H1 (cell line): Measurements from ENCODE around the gene CGRRF1. TPM values are rescaled to one million over a fixed set of nuclear protein-coding genes. Genes with fewer than 3 reads are reported as not detected.

Source experiments
- CTCF ChIA-PET: fragments of 300-600 bp; sonication (Branson Sonifier 250); formaldehyde crosslinking; loops from one replicate; lab custom pipeline; 2021; ENCODE audit not compliant: partially characterized antibody; lab: Charles Lee
- POLR2A ChIA-PET: fragments of 300-600 bp; sonication (Branson Sonifier 250); formaldehyde crosslinking; loops from one replicate; lab custom pipeline; 2021; ENCODE audit warnings: inconsistent platforms; ENCODE audit not compliant: partially characterized antibody; lab: Charles Lee
- DNase-seq, 2 experiments: peaks; one replicate each; pipeline versions ENCODE4 v3.0.0 to v3.0.0-alpha.2; 2010 to 2022; ENCODE audit warnings: low spot score in 2 of 2, low read depth in 1 of 2, mixed read lengths in 1 of 2
- FAIRE-seq: peaks from 2 replicates; lab custom pipeline; 2011; peaks lifted over from hg19 to GRCh38; lab: Jason Lieb, UNC
- H2AFZ ChIP-seq: 2 replicates; pipeline ENCODE4 v1.8.1; 2012; ENCODE audit warnings: low read length, inconsistent platforms
- H2AK5ac ChIP-seq: 2 replicates; pipeline ENCODE4 v1.6.1; 2013; ENCODE audit warnings: low read depth, low read length
- H2BK120ac ChIP-seq: replicated peaks from 2 replicates; pipeline ENCODE3; 2013; ENCODE audit warnings: low read depth, low read length, inconsistent platforms
- H2BK12ac ChIP-seq: 2 replicates; pipeline ENCODE4 v1.6.1; 2013; ENCODE audit warnings: low read depth, low read length
- H2BK15ac ChIP-seq: 2 replicates; pipeline ENCODE4 v1.6.1; 2013; ENCODE audit warnings: low read length
- H2BK20ac ChIP-seq: 2 replicates; pipeline ENCODE4 v1.6.1; 2013; ENCODE audit warnings: low read length
- H2BK5ac ChIP-seq: 2 replicates; pipeline ENCODE4 v1.6.1; 2013; ENCODE audit warnings: low read depth, low read length
- H3K14ac ChIP-seq: 2 replicates; pipeline ENCODE4 v1.6.1; 2013; ENCODE audit warnings: inconsistent platforms; ENCODE audit not compliant: insufficient read length
- H3K18ac ChIP-seq: 2 replicates; pipeline ENCODE4 v1.6.1; 2013; ENCODE audit warnings: low read length; ENCODE audit errors: extremely low read depth
- H3K23ac ChIP-seq: 2 replicates; pipeline ENCODE4 v1.6.1; 2013; ENCODE audit warnings: inconsistent platforms; ENCODE audit not compliant: insufficient read length
- H3K23me2 ChIP-seq: 2 replicates; pipeline ENCODE4 v1.6.1; 2013; ENCODE audit warnings: low read depth, low read length
- H3K27ac ChIP-seq: 2 replicates; pipeline ENCODE4 v1.6.1; 2011; ENCODE audit warnings: low read depth, low read length, inconsistent platforms
- H3K27me3 ChIP-seq, 4 experiments: replicated peaks in 1 of 4; 1 replicate in 1 of 4; 2 replicates in 3 of 4; pipeline versions ENCODE4 v1.6.1 to v1.8.1; 2011 to 2013; ENCODE audit warnings: low read length in 3 of 4, mild to moderate bottlenecking in 3 of 4, inconsistent platforms in 2 of 4, mixed read lengths in 2 of 4, moderate library complexity in 1 of 4; ENCODE audit not compliant: control insufficient read depth in 3 of 4, insufficient read depth in 3 of 4; ENCODE audit errors: extremely low read depth in 1 of 4
- H3K36me3 ChIP-seq, 4 experiments: 2 replicates each; pipeline versions ENCODE4 v1.6.1 to v1.8.1; 2011 to 2013; ENCODE audit warnings: mild to moderate bottlenecking in 4 of 4, low read length in 3 of 4, moderate library complexity in 2 of 4, control low read depth in 1 of 4, inconsistent platforms in 1 of 4; ENCODE audit not compliant: insufficient read depth in 4 of 4, control insufficient read depth in 2 of 4
- H3K4ac ChIP-seq: replicated peaks from 2 replicates; pipeline ENCODE3; 2013; ENCODE audit warnings: low read length, low read depth, mixed read lengths, inconsistent platforms; ENCODE audit not compliant: insufficient read length
- H3K4me1 ChIP-seq, 4 experiments: replicated peaks in 1 of 4; 1 replicate in 1 of 4; 2 replicates in 3 of 4; pipeline versions ENCODE4 v1.6.1 to v1.8.1; 2011 to 2013; ENCODE audit warnings: low read length in 3 of 4, inconsistent platforms in 2 of 4, mixed read lengths in 1 of 4; ENCODE audit not compliant: insufficient read depth in 4 of 4, control insufficient read depth in 3 of 4
- H3K4me2 ChIP-seq, 2 experiments: 2 replicates each; pipeline versions ENCODE4 v1.6.1 to v1.8.1; 2011 to 2013; ENCODE audit warnings: low read depth in 2 of 2, low read length in 2 of 2, control low read depth in 1 of 2, inconsistent platforms in 1 of 2, mild to moderate bottlenecking in 1 of 2; ENCODE audit not compliant: insufficient read depth in 1 of 2
- H3K4me3 ChIP-seq, 4 experiments: fragments of 200-600, 300-600 bp in 1 of 4; sonication (generic), shearing (Covaris generic), sonication (Bioruptor Twin) in 1 of 4; 2 replicates each; pipeline versions ENCODE4 v1.5.1 to v1.8.1; 2011 to 2016; ENCODE audit warnings: low read length in 4 of 4, low read depth in 3 of 4, control low read depth in 2 of 4, inconsistent platforms in 2 of 4, mild to moderate bottlenecking in 2 of 4, mixed read lengths in 1 of 4, moderate library complexity in 1 of 4; ENCODE audit not compliant: insufficient read depth in 2 of 4; ENCODE audit errors: extremely low read depth in 1 of 4
- H3K56ac ChIP-seq: replicated peaks from 2 replicates; pipeline ENCODE3; 2013; ENCODE audit warnings: low read depth, mild to moderate bottlenecking, mixed read lengths, low read length, inconsistent platforms; ENCODE audit not compliant: insufficient read length
- H3K79me1 ChIP-seq: 2 replicates; pipeline ENCODE4 v1.6.1; 2013; ENCODE audit warnings: low read depth, low read length, control low read depth
- H3K79me2 ChIP-seq, 2 experiments: 2 replicates each; pipeline versions ENCODE4 v1.6.1 to v1.8.1; 2012 to 2013; ENCODE audit warnings: low read length in 2 of 2, mild to moderate bottlenecking in 2 of 2, inconsistent platforms in 1 of 2; ENCODE audit not compliant: insufficient read depth in 2 of 2, control insufficient read depth in 1 of 2
- H3K9ac ChIP-seq, 4 experiments: replicated peaks in 1 of 4; 1 replicate in 1 of 4; 2 replicates in 3 of 4; pipeline versions ENCODE4 v1.6.1 to v1.8.1; 2011 to 2013; ENCODE audit warnings: low read depth in 3 of 4, low read length in 3 of 4, control low read depth in 2 of 4, mild to moderate bottlenecking in 2 of 4, moderate library complexity in 2 of 4, inconsistent platforms in 1 of 4; ENCODE audit errors: extremely low read depth in 1 of 4
- H3K9me3 ChIP-seq, 2 experiments: 2 replicates each; pipeline versions ENCODE4 v1.6.1 to v1.8.1; 2012 to 2013; ENCODE audit warnings: mild to moderate bottlenecking in 2 of 2, moderate library complexity in 2 of 2, control low read depth in 1 of 2, inconsistent platforms in 1 of 2, low read depth in 1 of 2, low read length in 1 of 2, mixed read lengths in 1 of 2; ENCODE audit not compliant: insufficient read depth in 2 of 2
- H4K20me1 ChIP-seq, 2 experiments: replicated peaks in 1 of 2; 2 replicates each; pipeline versions ENCODE3 to v1.8.1; 2011 to 2013; ENCODE audit warnings: inconsistent platforms in 2 of 2, low read length in 2 of 2, mild to moderate bottlenecking in 1 of 2; ENCODE audit not compliant: insufficient read depth in 2 of 2, control insufficient read depth in 1 of 2
- H4K5ac ChIP-seq: 2 replicates; pipeline ENCODE4 v1.6.1; 2013; ENCODE audit warnings: low read length, low read depth, mixed read lengths, inconsistent platforms; ENCODE audit not compliant: insufficient read length
- H4K8ac ChIP-seq: 2 replicates; pipeline ENCODE4 v1.8.0; 2013; ENCODE audit warnings: mild to moderate bottlenecking, moderate library complexity, low read length, inconsistent platforms; ENCODE audit not compliant: insufficient read depth; ENCODE audit errors: extremely low read depth
- H4K91ac ChIP-seq: replicated peaks from 2 replicates; pipeline ENCODE3; 2013; ENCODE audit warnings: low read length, mixed read lengths, inconsistent platforms; ENCODE audit not compliant: insufficient read length
- CEBPB ChIP-seq: IDR thresholded peaks from 2 replicates; pipeline ENCODE4 v1.6.1; 2012; ENCODE audit warnings: low read depth, low read length
- CTCF ChIP-seq, 3 experiments: IDR thresholded peaks; 1 replicate in 2 of 3; 2 replicates in 1 of 3; pipeline versions ENCODE4 v1.5.1 to v1.6.1; 2011; ENCODE audit warnings: low read length in 3 of 3, mild to moderate bottlenecking in 3 of 3, inconsistent platforms in 2 of 3, low read depth in 1 of 3, moderate library complexity in 1 of 3; ENCODE audit not compliant: insufficient read depth in 1 of 3; ENCODE audit errors: control extremely low read depth in 1 of 3
- HDAC2 ChIP-seq, 2 experiments: fragments of 300-600 bp in 1 of 2; sonication (generic) in 1 of 2; IDR thresholded peaks; 2 replicates each; pipeline ENCODE4 v1.6.1; 2011 to 2012; ENCODE audit warnings: low read depth in 2 of 2, low read length in 2 of 2, mild to moderate bottlenecking in 2 of 2, moderate library complexity in 2 of 2, borderline replicate concordance in 1 of 2, inconsistent platforms in 1 of 2
- RAD21 ChIP-seq, 2 experiments: IDR thresholded peaks in 1 of 2; conservative IDR thresholded peaks in 1 of 2; 2 replicates each; pipeline ENCODE4 v1.6.1; 2011; ENCODE audit warnings: low read depth in 2 of 2, low read length in 2 of 2, improper control_type of control experiment in 1 of 2, inconsistent platforms in 1 of 2, mild to moderate bottlenecking in 1 of 2, moderate library complexity in 1 of 2
- RBBP5 ChIP-seq: IDR thresholded peaks from 2 replicates; pipeline ENCODE4 v1.7.1; 2012; ENCODE audit warnings: low read depth, mild to moderate bottlenecking, inconsistent platforms, low read length, moderate library complexity, borderline replicate concordance
- WGBS, 2 experiments: shearing (Covaris generic) in 1 of 2; methylation state at CpG; one replicate each; pipeline versions ENCODE4 v1.1.6 to v1.1.7; 2013 to 2015; ENCODE audit warnings: low lambda C conversion rate in 2 of 2, mixed read lengths in 2 of 2, inconsistent platforms in 1 of 2, low coverage in 1 of 2, missing lambda C conversion rate in 1 of 2; ENCODE audit not compliant: insufficient replicate concordance in 2 of 2, insufficient coverage in 1 of 2, insufficient read length in 1 of 2; ENCODE audit errors: extremely low coverage in 1 of 2, missing lambda C conversion rate in 1 of 2; 5-methylcytosine and 5-hydroxymethylcytosine counted together
- polyA plus RNA-seq, 7 experiments: library from polyadenylated mRNA; depleted of rRNA in 3 of 7; stranded (reverse) in 5 of 7; unstranded in 2 of 7; fragments of >200 nt in 5 of 7; fragments of 200-250 nt in 2 of 7; gene quantifications; 1 replicate in 5 of 7; 2 replicates in 1 of 7; 4 replicates in 1 of 7; pipeline versions ENCODE4 v1.2.1 to v1.2.3, GENCODE V29; 2011 to 2013; ENCODE audit warnings: missing spikeins in 2 of 7, mixed read lengths in 2 of 7
- total RNA-seq: library from RNA; stranded (reverse); fragmentation: NEBNext Ultra II Directional; extraction: Animal tissue kit (Norgen Biotek cat#: 25700); gene quantifications from 2 replicates; pipeline ENCODE4 v1.2.1, GENCODE V29; 2021

CGRRF1 gene
- total and polyA plus RNA-seq, 2 of the 8 experiments (the other 6 are each of a cell fraction or from before 2014, with no cell fraction given) = 7.4 to 20.2 TPM

- Histone ChIP-seq H2BK12ac (no peak overlapping the region), H3K36me3 (no peaks in the 10 kb centered on the region), H3K23ac (no peak overlapping the region), H3K27ac (no peak overlapping the region), H2BK5ac (no peak overlapping the region), H3K9ac (no peak overlapping the region), H2BK20ac (no peak overlapping the region), H2AK5ac (no peak overlapping the region), H3K79me1 (no peaks in the 10 kb centered on the region), H3K18ac (no peak overlapping the region), H3K79me2 (no peaks in the 10 kb centered on the region), H2BK15ac (no peak overlapping the region), H4K20me1 (no peaks in the 10 kb centered on the region), H4K5ac (no peak overlapping the region), H4K91ac (no peak overlapping the region), H3K56ac (no peak overlapping the region), H3K27me3 (no peaks in the 10 kb centered on the region), H2BK120ac (no peak overlapping the region), H3K4me3 (no peak overlapping the region), H3K4me2 (no peak overlapping the region), H2AFZ (peak overlapping the region; percentile 89), H4K8ac (no peak overlapping the region), H3K23me2 (no peaks in the 10 kb centered on the region), H3K14ac (no peak overlapping the region), H3K4me1 (no peaks in the 10 kb centered on the region), H3K9me3 (no peaks in the 10 kb centered on the region), H3K4ac (no peak overlapping the region)
- no peak for DNase-seq
- ChIA-PET CTCF (interaction anchor here (0.9 to 3.8 kb wide), 9 partner anchors 10 to 269 kb away, joined by 3 to 18 read pairs (median 4); no protein-coding TSS in a partner anchor), POLR2A (no interaction called here)
- no peak for TF ChIP-seq HDAC2 (IDR thresholded peaks at IDR 0.05; ENCODE audit: borderline replicate concordance in 1 of 2, low read depth in 2 of 2, low read length in 2 of 2)
- TF ChIP-seq CEBPB = no peak
- no peak for TF ChIP-seq RBBP5
- TF ChIP-seq CTCF (IDR thresholded peaks at IDR 0.05; ENCODE audit: control extremely low read depth in 1 of 3, insufficient read depth in 1 of 3, low read depth in 1 of 3, low read length in 3 of 3) = peak in 1 of 3 experiments; percentile 44; a peak in 2 of 4 replicates
- TF ChIP-seq RAD21 (IDR thresholded peaks at IDR 0.05 in 1 of 2, conservative IDR thresholded peaks at IDR 0.05 in 1 of 2; ENCODE audit: low read depth in 2 of 2, low read length in 2 of 2) = peak; percentile 28 to 40; a peak in 3 of 4 replicates
- 92% methylated on average over 3 of the region's 3 CpGs; no CpG with 5 or more reads in 1 of the 2 experiments for WGBS, 2 experiments
- no peak for FAIRE-seq
These were observed 6.2 kb upstream of the CGRRF1 start for GRCh38 chr14:54503486-54503885.
